GM21367 (cell line): ENCODE data around the gene TAGAP.
"Not testable (repeated sequence)": the region's sequence is repeated elsewhere in the genome, so short reads cannot be mapped to it uniquely, and the experiment has no call there.

Experiments used
- ATAC-seq: cut with Tn5 transposase; IDR thresholded peaks from one replicate; pipeline ENCODE4 v1.9.1; 2021; ENCODE audit not compliant: unreplicated experiment

The TAGAP gene

GRCh38 chr6:159045801-159046200 lies 1.0 kb upstream of the TAGAP start:
- no peak for ATAC-seq

GRCh38 chr6:159043947-159044346 lies 844 bp downstream of the TAGAP start:
- ATAC-seq = no peak

- ATAC-seq = no peak
Observed at GRCh38 chr6:159043251-159043650, 1.5 kb downstream of the TAGAP start.

- ATAC-seq = no peak
Observed at GRCh38 chr6:159042826-159043181, 2.0 kb downstream of the TAGAP start.

GRCh38 chr6:159042003-159042825 lies 2.6 kb downstream of the TAGAP start:
- peak; percentile 33 for ATAC-seq

GRCh38 chr6:159041181-159041580 lies 3.6 kb downstream of the TAGAP start:
- no peak for ATAC-seq

GRCh38 chr6:159039885-159040258 lies 4.9 kb downstream of the TAGAP start:
- no peak for ATAC-seq

- ATAC-seq = peak; percentile 78
Observed at GRCh38 chr6:159038914-159039884, 5.6 kb downstream of the TAGAP start.

GRCh38 chr6:159038318-159038717 lies 6.5 kb downstream of the TAGAP start:
- not testable (repeated sequence) for ATAC-seq

GRCh38 chr6:159037756-159038290 lies 7.0 kb downstream of the TAGAP start:
- no peak for ATAC-seq

GRCh38 chr6:159036673-159037072 lies 8.1 kb downstream of the TAGAP start:
- ATAC-seq = no peak

- ATAC-seq = no peak
Observed at GRCh38 chr6:159035891-159036290, 8.9 kb downstream of the TAGAP start.

- ATAC-seq = no peak
Observed at GRCh38 chr6:159033160-159034049, 11.4 kb downstream of the TAGAP start.

- ATAC-seq = no peak
Observed at GRCh38 chr6:159031846-159032245, 12.9 kb downstream of the TAGAP start.

- no peak for ATAC-seq
Observed at GRCh38 chr6:159030168-159030567, 14.6 kb downstream of the TAGAP start.

- ATAC-seq = not testable (repeated sequence)
Observed at GRCh38 chr6:159025224-159025623, 19.6 kb downstream of the TAGAP start.

- no peak for ATAC-seq
Observed at GRCh38 chr6:159023893-159024292, 20.9 kb downstream of the TAGAP start.

GRCh38 chr6:159020011-159020410 lies 24.8 kb downstream of the TAGAP start:
- ATAC-seq = no peak

GRCh38 chr6:159017757-159018559 lies 26.8 kb downstream of the TAGAP start:
- no peak for ATAC-seq

GRCh38 chr6:159014406-159014805 lies 30.4 kb downstream of the TAGAP start:
- ATAC-seq = no peak
